ENCODE measurements around the gene PADI3.

PADI3 gene

DNA sequence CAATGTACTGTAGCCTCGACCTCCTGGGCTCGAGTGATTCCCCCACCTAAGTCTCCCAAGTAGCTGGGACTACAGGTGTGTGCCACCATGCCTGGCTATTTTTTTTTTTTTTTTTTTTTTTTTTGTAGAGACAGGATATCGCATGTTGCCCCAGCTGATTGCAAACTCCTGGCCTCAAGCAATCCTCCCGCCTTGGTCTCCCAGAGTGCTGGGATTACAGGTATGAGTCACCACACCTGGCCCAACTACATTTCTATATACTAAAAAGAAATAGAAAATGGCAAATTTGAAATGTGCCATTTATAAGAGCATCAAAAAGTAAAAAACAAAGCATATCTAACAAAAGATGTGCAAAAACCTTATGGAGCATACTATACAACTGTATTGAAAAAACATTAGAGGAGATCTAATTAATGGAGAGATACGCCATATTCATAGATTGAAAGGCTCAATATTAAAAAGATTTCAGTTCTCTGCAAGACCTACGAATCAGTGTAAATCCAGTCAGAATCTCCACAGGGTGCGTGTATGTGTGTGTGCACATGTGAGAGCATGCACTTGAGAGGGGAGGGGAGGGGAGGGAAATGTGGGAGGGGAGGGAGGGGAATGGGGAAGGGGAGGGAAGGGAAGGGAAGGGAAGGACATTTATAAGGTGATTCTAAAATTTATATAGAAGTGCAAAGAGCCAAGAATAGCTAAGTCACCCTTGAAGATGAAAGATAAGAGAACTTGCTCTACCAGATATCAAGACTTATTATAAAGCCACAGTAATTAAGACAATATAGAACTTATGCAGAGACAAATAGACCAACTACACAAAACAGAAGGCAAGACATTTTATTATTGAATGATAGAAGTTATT lies 43.6 kb downstream of the PADI3 start:
- Histone ChIP-seq H3K4me1 (ENCODE audit: insufficient read depth, low read length, severe bottlenecking) (no peaks in the 10 kb centered on the region), H3K79me2 (ENCODE audit: insufficient read depth, low read length) (no peaks in the 10 kb centered on the region), H2AFZ (ENCODE audit: low read length) (no peak overlapping the region), H4K20me1 (ENCODE audit: insufficient read depth, low read length) (no peaks in the 10 kb centered on the region), H3K9me2 (ENCODE audit: low read depth, low read length) (no peaks in the 10 kb centered on the region), H3K9me3 (ENCODE audit: low read length) (no peaks in the 10 kb centered on the region), H3K27ac (ENCODE audit: low read depth, low read length, poor library complexity, severe bottlenecking) (no peak overlapping the region), H3K9ac (ENCODE audit: low read length) (no peak overlapping the region), H3F3A (ENCODE audit: insufficient read depth, low read length) (no peaks in the 10 kb centered on the region), H3K27me3 (ENCODE audit: insufficient read depth, low read length) (peaks cover 9% of the 10 kb centered on the region; the same call in 1 of the 2 replicates), H3K36me3 (ENCODE audit: insufficient read depth, low read length) (no peaks in the 10 kb centered on the region), H3K4me3 (ENCODE audit: low read depth, low read length, poor library complexity, severe bottlenecking) (no peak overlapping the region), H3K4me2 (ENCODE audit: low read length) (no peak overlapping the region)
- TF ChIP-seq CTCF (IDR thresholded peaks at IDR 0.05; ENCODE audit: low read length) = no peak
- no peak for TF ChIP-seq EZH2 (IDR thresholded peaks at IDR 0.05; ENCODE audit: borderline replicate concordance, low read length)

DNA sequence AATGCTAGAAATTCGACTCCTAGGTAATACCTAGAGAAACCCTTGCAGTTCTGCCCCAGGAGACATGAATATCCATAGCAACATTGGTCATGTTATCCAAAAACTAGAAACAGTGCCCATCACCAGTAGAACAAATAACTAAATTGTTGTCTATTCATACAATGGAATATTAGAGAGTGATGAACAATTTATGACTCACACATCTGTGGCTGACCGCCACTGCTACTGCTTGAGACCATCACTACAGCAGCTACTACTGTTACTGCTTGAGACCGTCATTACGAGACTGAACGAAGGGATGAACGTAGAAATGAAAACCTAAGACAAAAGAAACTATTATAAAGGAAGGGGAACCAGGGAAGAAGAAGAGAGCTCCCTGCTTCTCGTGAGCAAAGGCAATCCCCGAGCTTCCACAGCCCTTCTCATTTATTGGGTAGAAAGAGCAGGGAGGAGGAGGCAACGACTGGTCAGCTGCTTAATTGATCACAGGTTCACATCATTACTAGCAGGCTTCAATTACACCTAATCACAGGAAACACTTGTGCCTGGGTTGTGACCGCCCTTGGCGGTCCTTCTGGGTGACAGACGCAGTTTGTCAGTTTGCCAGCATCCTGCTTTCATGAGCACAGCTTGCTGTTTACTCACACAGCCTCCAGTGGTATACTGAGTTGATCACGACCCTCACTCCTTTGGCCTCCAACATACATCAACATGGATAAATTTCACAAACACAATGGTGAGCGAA lies 45.0 kb downstream of the PADI3 start:
- H3K4me1 ChIP-seq (ENCODE audit: insufficient read depth, low read length, severe bottlenecking) = no peaks in the 10 kb centered on the region
- H3K4me3 ChIP-seq (ENCODE audit: low read depth, low read length, poor library complexity, severe bottlenecking) = no peak overlapping the region
- H3K9me2 ChIP-seq (ENCODE audit: low read depth, low read length) = no peaks in the 10 kb centered on the region
- no peaks in the 10 kb centered on the region for H4K20me1 ChIP-seq (ENCODE audit: insufficient read depth, low read length)
- no peaks in the 10 kb centered on the region for H3K79me2 ChIP-seq (ENCODE audit: insufficient read depth, low read length)
- no peak overlapping the region for H2AFZ ChIP-seq (ENCODE audit: low read length)
- H3K27ac ChIP-seq (ENCODE audit: low read depth, low read length, poor library complexity, severe bottlenecking) = no peak overlapping the region
- H3K9ac ChIP-seq (ENCODE audit: low read length) = no peak overlapping the region
- H3K36me3 ChIP-seq (ENCODE audit: insufficient read depth, low read length) = no peaks in the 10 kb centered on the region
- TF ChIP-seq EZH2 (IDR thresholded peaks at IDR 0.05; ENCODE audit: borderline replicate concordance, low read length) (no peak), CTCF (IDR thresholded peaks at IDR 0.05; ENCODE audit: low read length) (no peak)
- peaks cover 9% of the 10 kb centered on the region; the same call in 1 of the 2 replicates for H3K27me3 ChIP-seq (ENCODE audit: insufficient read depth, low read length)
- no peaks in the 10 kb centered on the region for H3K9me3 ChIP-seq (ENCODE audit: low read length)
- no peak overlapping the region for H3K4me2 ChIP-seq (ENCODE audit: low read length)
- H3F3A ChIP-seq (ENCODE audit: insufficient read depth, low read length) = no peaks in the 10 kb centered on the region

GRCh38 chr1:17295292-17295691 lies 46.4 kb downstream of the PADI3 start:
- no peaks in the 10 kb centered on the region for H3K79me2 ChIP-seq (ENCODE audit: insufficient read depth, low read length)
- no peak overlapping the region for H3K4me2 ChIP-seq (ENCODE audit: low read length)
- TF ChIP-seq EZH2 (IDR thresholded peaks at IDR 0.05; ENCODE audit: borderline replicate concordance, low read length) (no peak), CTCF (IDR thresholded peaks at IDR 0.05; ENCODE audit: low read length) (no peak)
- peaks cover 9% of the 10 kb centered on the region; the same call in 1 of the 2 replicates for H3K27me3 ChIP-seq (ENCODE audit: insufficient read depth, low read length)
- H3K9me3 ChIP-seq (ENCODE audit: low read length) = no peaks in the 10 kb centered on the region
- H3K27ac ChIP-seq (ENCODE audit: low read depth, low read length, poor library complexity, severe bottlenecking) = no peak overlapping the region
- H3K36me3 ChIP-seq (ENCODE audit: insufficient read depth, low read length) = no peaks in the 10 kb centered on the region
- H3F3A ChIP-seq (ENCODE audit: insufficient read depth, low read length) = no peaks in the 10 kb centered on the region
- no peaks in the 10 kb centered on the region for H3K4me1 ChIP-seq (ENCODE audit: insufficient read depth, low read length, severe bottlenecking)
- no peak overlapping the region for H2AFZ ChIP-seq (ENCODE audit: low read length)
- no peak overlapping the region for H3K9ac ChIP-seq (ENCODE audit: low read length)
- no peaks in the 10 kb centered on the region for H3K9me2 ChIP-seq (ENCODE audit: low read depth, low read length)
- H4K20me1 ChIP-seq (ENCODE audit: insufficient read depth, low read length) = no peaks in the 10 kb centered on the region
- H3K4me3 ChIP-seq (ENCODE audit: low read depth, low read length, poor library complexity, severe bottlenecking) = no peak overlapping the region

Measured in OCI-LY1 (cell line).